HEK293T (cell line): ENCODE data around the gene DCXR.

Experiments
- ARNT ChIP-seq: fragments of 450-650 bp; IDR thresholded peaks from 2 replicates; pipeline ENCODE4 v1.6.1; 2017; ENCODE audit warnings: mild to moderate bottlenecking
- BHLHE40 ChIP-seq: fragments of 450-650 bp; IDR thresholded peaks from 2 replicates; pipeline ENCODE4 v1.6.1; 2016; ENCODE audit warnings: mild to moderate bottlenecking, moderate library complexity, borderline replicate concordance
- CTBP1 ChIP-seq: fragments of 450-650 bp; IDR thresholded peaks from 2 replicates; pipeline ENCODE4 v1.6.1; 2016; ENCODE audit warnings: borderline replicate concordance
- FOXA1 ChIP-seq: fragments of 450-650 bp; IDR thresholded peaks from 2 replicates; pipeline ENCODE4 v1.6.1; 2016; ENCODE audit warnings: mild to moderate bottlenecking
- FOXM1 ChIP-seq: fragments of 450-650 bp; IDR thresholded peaks from 2 replicates; pipeline ENCODE4 v1.6.1; 2017; ENCODE audit warnings: mild to moderate bottlenecking, borderline replicate concordance
- HDGF ChIP-seq: fragments of 450-650 bp; IDR thresholded peaks from 2 replicates; pipeline ENCODE4 v1.6.1; 2017; ENCODE audit warnings: antibody characterized with exemption, borderline replicate concordance
- NFRKB ChIP-seq: fragments of 450-650 bp; IDR thresholded peaks from 2 replicates; pipeline ENCODE4 v1.6.1; 2016; ENCODE audit warnings: mild to moderate bottlenecking, moderate library complexity
- PKNOX1 ChIP-seq: fragments of 450-650 bp; IDR thresholded peaks from 2 replicates; pipeline ENCODE4 v1.6.1; 2016
- SUZ12 ChIP-seq: fragments of 450-650 bp; IDR thresholded peaks from 2 replicates; pipeline ENCODE4 v1.6.1; 2016; ENCODE audit warnings: mild to moderate bottlenecking

- TF ChIP-seq HDGF, result no peak
- TF ChIP-seq PKNOX1, result no peak
- TF ChIP-seq ARNT, result no peak
- TF ChIP-seq NFRKB, result no peak
- TF ChIP-seq BHLHE40, result no peak
- no peak for TF ChIP-seq FOXM1
- TF ChIP-seq CTBP1, result no peak
- no peak for TF ChIP-seq SUZ12
- no peak for TF ChIP-seq FOXA1
Observed at GRCh38 chr17:82031885-82032627, 5.4 kb downstream of the DCXR start.
